Measurements from ENCODE around the gene CBX5.
"Not testable (repeated sequence)": the region's sequence is repeated elsewhere in the genome, so short reads cannot be mapped to it uniquely, and the experiment has no call there.

- not testable (repeated sequence) for TF ChIP-seq CTCF, EZH2, EZH2phosphoT487 (IDR thresholded peaks at IDR 0.05)
Measured at GRCh38 chr12:54325442-54326109, 45.7 kb upstream of the CBX5 start.

Measured in neural progenitor cell (in vitro differentiated cells).